Activated CD4-positive, alpha-beta T cell treated with anti-CD3 and anti-CD28 coated beads, Interleukin-2, Interleukin-6, amounts not matched to agents 100 ng/mL and 50 ng/mL, durations not matched to agents 16 hours and 8 hours (primary cell): Measurements from ENCODE around the gene PYROXD2.

Experiments used
- DNase-seq: peaks from one replicate; pipeline ENCODE4 v3.0.0-alpha.2; 2020

The PYROXD2 gene

DNA sequence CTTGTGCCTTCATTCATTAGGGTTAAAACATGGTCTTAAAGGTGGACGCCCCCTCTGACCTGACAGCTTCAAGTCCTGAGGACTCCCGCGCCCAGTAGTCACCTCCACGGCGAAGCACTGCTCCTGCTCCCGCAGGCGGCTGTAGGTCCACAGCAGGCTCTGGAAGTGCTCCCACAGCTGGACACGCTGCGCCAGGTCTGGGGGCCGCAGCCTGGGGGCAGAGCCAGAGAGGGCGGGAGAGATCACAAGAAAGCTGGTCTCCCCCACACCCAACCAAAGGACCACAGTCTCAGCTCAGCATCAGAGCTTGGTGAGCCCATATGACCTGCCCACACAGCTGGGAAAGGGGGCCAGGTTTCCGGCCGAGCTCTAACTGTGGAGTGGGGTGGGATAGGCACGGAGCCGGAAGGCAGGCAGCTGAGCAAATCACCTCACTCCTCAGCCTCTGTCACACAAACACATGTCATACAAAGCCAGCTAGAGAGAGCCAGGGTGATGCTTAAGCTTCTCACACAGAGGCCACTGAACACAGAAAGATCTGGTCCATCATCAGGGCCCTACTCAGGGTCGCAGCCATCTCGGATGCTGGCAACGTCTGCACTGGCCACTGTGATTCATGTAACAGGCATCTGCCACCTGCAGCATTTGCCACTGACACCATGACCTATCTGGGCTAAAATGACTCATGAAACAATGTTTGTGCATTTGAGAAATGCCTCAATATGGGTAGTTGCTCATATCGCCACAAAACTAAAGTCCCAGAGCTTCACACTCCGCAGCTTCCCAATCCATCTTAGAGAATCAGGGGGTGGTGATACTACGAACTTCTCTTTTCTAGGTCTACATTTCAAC lies 19.1 kb upstream of the PYROXD2 start:
- DNase-seq, result no peak

DNA sequence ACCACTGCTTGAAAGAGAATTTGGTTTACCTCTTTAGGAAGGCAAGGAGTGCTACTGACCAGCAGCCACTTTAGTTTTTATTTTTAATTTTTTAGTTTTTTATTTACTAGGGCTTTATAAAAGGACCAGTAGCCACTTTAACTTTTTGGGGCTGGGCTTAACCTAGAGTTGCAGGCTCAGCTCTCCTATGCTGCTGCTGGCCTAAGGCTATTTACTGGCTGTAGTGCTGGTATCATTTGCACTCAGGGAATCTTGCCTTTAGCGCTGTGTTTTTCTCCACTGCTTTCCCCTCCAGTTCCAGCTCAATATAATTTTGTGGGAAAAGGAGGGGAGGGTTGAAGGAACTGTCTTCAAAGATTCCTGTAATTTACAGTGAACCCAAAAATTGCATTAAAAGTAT lies 18.4 kb upstream of the PYROXD2 start:
- no peak for DNase-seq

DNA sequence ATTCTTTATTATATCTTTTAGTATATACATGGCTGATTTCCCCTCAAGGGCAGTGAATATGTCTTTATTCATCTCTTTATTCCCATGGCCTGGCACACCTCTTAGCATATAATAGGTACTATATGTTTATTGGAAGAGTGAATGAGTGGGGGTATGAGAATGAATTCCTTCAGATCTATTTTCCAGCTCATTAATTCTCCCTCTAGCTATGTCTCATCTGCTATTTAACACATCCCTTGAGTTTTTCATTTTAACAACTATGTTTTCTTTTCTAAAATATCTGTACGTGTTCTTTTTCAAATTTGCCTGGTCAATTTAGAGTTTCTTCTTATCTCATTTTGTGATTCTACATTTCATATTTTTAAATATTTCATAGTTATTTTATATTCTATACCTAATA lies 17.3 kb upstream of the PYROXD2 start:
- DNase-seq, result no peak

DNA sequence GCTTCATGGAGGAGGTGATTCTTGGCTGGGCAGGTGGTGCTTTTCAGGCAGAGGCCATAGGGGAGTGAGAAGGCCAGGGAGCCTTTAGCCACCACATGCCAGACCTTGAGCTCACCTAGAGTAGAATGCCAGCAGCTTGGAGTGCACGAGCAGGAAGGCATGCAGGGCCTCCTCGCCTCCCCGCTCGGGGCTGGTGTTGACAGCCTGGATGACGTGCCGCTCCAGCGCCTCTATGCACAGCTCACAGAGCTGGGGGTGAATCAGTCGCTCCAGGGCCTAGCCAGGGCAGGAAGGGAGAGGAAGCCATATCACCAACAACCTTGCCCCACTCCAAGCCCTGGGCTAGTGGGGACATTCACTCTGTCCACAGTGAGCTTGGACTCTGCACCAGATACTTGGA lies 16.0 kb upstream of the PYROXD2 start:
- no peak for DNase-seq

DNA sequence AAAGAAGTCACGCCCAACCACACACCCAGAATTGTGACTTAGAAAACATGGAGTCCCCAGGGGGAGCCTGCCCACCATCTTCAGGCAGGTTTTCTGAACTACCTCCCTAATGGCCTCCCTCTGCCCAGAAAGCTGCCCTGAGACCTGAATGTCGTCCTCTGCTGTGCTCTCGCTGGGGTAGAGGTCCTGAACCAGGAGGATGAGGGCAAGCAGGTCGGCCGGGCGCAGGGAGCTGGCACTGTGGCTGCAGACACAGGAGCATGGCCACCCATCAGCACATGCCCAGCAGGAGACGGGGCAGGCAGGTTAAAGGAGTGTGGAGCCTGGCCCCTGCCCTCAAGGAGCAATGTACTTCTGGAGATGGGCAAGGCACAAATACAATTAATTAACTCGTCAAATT lies 15.4 kb upstream of the PYROXD2 start:
- DNase-seq, result no peak

DNA sequence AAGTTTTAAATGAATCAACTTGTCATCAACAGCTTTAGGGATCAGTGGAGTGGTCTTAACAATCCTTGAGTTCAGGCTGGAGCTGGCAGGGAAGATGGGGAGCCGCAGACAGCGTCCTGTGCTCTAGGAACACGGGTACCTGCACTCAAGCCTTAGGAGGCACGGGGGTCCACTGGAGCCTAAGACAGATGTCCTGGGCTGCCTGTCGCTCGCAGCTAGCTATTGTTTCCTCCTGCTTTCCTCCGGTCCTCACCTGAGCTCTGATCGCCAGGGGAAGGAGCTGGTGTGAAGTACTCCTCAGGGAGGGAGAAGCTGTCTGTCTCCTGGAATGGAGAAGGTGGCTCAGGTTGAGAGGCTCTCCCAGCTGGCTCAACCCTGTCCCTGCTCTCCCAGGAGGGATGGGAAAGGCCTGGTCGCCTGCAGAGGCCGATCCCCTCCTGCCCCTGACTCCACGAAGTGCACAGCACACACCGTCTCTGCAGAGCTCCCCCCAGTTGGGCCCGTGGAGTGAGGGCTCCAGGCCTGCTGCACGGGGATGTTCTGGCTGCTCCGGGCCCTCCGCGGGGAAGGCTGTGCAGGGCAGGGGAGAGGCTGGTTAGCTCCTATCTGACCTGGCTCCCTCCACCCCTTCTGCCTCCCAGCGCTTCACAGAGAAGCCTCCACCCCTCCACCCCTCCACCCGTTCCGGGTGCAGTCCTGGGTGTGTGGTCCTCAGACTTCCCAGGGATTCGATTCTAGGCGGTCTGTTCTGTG lies 14.5 kb upstream of the PYROXD2 start:
- no peak for DNase-seq

DNA sequence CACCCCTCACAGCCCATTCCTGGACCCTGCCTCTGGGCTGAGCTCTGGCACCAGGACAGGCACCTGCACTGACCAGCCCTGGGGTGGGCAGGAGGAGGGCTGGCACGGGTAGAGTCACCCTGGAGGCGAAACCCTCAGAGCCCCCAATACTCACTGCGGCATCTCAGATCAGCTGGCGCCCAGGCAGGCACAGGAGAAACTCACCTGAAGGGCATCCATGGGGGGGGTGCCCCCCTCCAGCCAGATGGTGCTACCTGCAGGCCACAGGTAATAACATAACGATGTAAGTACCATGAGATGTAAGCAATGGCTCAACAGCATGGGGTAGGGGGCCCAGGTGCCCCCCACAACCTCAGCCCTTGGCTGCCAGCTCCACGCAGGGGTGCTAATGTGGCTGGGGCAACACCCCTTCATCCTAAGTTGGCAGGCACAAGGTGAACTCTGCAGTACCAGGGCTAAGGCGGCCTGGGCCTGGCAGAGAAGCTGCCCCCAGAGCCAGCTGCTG lies 12.1 kb upstream of the PYROXD2 start:
- DNase-seq, result no peak

DNA sequence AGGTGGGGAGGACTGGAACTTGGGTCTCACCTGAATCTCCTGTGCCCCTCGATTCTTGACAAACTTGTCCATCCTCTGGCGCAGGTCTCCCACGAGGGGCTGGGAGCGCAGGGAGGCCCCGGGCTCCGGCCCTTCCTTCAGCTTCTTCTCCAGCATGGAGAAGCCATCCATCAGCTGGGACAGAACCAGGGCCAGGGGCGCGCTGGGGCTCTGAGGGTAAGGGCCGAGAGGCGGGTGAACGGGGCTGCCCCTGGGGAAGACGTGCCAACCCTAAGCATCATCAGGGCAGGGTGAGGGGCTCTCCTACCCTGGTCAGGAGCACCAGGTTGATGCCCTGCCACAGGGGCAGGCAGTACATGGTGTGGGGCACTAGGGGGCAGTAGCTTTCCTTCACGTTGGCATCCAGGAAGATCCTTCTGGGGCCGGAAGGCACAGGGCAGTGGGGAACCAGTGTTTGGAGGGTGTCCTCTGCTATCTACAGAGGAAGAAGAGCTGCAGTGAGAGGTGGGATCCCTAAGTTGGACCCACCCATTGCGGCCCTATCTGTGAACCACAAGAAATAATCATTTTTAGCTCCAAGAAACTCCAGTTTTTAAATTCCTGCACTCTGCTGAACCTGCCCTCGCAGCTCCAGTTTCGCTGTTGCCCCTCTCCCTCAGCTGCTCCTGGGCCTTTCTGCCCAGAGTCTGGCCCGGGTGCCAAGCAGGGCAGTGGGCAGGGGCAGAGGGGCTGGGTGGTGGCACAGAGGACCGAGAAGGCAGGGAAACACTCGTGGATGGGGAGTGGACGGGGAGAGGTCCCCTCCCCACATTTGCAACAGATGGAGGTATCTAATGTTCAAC lies 10.8 kb upstream of the PYROXD2 start:
- peak; percentile 68 for DNase-seq

DNA sequence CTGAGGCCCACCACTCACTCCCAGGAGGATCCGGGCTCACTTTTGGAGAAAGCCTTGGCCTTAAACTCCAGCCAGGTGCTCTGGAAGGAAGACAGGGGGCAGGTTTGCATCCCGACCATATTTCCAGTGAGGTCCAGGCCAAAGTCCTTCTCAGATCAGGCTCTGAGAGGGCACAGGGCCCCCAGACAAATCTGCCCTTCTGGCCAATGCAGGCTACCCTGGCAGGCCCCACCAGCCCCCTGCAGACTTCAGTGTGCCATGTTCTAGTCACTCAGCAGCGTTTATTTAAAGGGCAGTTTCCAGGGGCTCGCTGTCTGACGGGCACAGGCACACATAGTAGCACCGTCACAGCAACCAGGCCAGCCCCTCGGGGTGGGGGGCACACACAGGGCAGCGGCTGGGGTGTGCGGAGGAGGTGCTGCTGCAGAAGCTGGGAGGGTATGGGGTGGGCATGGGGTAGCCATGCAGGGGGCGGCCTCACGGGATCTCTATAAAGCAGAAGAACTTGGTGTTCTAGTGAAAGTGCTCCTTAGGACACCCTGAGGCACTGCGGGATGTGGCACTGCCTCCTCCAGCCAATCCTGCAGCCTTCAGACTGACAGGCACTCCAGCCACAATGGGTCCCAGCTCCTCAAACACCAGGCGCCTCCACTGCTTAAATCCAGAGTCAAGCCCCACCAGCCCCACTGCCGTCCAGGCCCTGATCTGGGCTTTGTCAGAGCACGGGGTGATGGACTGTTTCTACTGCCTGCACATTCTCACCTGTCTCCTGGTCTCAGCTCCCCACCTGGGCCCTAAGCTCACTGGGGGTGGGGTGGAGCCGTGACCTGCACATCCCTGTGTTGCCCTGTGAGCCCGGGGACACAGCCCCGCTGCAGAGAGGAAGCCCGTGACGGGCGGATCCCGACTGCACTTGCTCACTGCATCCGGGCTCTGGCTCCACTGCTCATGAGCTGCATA lies 9.6 kb upstream of the PYROXD2 start:
- no peak for DNase-seq

DNA sequence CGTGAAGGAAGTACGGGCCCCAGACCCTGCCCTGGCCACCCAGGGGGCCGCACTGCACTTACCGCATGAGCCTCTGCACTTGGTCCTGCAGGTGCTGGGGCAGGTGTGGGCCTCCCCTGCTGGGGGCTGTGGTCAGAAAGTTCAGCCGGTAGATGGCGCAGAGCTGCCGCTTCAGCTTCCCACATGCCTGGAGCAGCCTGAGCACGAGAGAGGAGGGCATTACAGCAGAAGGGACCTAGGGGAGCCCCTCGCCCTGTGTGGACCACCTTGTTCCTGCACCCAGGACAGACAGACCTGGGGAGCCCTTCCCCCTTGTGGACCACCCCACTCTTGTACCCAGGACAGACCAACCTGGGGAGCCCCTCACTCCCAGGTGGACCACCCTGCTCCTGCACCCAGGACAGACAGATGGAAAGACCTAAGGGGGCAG lies 8.7 kb upstream of the PYROXD2 start:
- no peak for DNase-seq

DNA sequence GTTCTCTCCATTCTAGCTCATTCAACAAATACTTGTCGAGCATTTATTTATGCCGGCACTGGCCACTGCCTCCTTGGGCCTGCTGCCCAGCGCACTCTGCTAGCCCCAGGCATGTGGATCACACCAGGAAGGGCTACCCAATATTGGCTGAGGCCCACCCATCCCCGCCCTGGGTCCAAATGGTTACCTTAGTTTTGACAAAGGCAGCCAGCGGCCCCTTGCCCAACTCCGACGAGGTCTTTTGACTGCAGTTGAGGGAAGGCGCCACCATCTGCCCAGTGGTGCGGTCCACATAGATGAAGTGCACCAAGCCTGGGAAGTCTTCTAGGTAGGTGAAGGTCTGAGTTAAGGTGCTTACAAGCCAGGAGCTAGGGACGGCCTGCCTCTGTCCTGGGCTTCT lies 7.2 kb upstream of the PYROXD2 start:
- DNase-seq, result no peak

DNA sequence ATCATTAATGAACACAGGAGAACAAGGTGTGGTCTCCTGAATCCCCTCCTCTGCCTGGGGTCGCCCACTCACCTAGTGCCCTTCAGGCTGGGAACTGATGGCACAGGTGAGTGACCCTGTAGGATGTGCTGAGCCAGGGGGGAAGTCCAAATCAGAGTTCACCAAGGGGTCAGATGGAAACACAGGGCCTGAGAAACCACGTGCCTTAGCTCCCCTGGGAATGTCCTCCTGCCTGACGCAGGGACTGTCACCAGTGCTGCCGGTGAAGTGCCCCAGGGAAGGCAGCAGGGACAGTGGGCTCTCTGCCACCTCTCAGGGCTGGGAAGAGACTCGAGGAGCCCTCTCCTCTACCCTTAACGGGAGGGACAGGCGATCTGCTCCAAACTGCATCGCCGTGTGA lies 5.8 kb upstream of the PYROXD2 start:
- no peak for DNase-seq

DNA sequence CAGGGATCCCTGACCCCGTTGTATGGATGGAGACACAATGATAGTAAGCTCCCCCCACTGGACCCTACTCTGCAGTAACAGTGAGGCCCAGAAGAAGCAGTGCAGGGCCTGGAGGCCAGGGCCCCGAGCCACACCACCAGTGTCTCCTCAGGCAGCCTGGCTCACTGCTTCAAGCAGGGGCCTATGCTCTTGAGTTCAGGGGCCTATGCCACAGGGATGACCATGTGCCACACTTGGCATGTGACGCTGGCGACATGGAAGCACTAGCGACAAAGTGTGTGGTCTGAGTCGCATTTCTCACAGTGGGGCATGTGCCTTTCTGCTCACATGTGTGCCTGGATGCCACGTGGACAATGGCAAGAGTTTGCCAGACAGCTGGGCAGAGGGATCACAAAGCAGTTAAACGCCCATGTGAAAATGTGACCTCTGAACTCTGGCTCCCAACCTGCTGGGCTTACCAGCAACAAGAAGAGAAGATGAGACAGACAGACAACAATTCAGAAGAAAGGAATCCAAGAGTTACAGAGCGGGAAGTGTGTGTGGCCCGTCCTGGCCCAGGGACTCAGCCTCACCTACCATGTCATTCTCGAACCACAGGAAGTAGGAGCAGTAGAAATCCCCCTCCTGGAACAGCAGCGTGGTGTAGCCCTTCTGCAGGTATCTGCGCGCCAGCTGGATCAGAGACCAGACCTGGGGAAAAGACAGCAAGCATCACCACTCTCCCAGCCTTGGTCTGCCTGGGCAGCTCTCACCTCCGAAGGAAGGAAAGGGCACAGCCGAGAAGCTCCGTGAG lies 4.7 kb upstream of the PYROXD2 start:
- no peak for DNase-seq

DNA sequence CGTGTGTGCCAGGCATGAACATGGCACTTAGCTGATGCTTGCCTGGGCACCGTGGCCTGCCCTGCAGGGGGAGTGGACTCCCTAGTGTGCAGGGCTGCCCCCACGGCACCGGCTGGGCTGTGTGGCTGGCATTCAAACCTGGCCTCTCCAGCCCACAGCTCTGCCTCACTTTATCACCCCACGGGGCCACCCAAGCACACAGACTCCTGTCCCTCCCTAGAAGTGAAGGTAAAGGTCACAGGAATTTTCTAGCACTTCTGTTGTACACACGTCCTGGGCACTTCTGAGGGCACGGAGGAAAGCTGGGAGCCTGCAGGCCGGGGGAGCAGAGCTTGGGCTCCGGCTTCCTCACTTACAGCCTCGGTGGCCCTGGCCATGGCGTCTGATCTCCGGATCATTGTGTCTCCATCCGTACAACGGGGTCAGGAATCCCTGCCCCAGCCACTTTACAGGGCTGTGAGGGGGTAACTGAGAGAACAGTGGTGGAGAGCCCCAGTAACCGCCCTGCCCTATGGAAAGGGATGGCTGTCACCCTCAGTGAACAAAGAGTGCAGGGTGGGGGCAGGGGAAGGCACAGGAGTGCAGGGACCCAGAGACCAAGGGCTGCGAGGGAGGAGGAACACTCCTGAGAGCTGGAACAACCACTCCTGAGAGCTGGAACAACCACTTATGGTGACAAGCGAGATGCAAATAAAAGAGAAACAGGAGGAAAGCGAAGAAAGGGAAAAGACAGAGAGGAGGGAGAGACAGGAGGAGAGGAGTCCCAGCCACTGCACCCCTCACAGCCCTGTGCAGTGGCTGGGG lies 3.9 kb upstream of the PYROXD2 start:
- no peak for DNase-seq

DNA sequence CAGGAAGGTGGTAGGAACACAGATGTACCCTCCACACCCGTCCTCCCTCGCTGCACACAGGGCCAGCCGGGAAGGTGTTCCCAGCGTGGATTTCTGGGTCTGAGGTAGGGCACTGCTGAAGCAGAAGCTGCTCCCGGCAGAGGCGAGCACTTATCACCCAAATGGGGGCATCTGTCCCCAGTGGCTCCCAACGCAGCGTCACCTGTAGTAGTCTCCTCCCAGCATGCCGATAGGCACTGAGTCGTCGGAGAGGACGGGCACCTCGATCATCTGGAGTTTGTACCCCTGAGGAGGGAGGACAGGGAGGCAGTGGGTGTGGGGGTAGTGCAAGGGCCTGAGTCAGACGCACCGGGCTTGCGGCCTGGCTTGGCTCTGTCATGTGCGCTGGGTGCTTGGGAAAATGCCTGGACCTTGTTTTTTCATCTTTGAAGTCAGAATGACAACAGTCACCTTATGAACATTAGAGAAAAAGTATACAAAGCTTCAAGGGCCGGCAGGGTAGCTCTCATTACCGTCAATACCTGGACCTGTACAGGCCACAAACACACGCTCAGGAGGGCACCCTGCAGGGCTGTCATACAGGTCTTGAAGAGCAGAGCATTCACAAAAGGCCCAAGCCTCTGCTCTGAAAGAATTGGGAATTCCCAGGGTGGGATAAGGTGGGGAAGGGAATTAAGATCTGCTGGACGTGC lies 3.1 kb upstream of the PYROXD2 start:
- DNase-seq, result no peak

DNA sequence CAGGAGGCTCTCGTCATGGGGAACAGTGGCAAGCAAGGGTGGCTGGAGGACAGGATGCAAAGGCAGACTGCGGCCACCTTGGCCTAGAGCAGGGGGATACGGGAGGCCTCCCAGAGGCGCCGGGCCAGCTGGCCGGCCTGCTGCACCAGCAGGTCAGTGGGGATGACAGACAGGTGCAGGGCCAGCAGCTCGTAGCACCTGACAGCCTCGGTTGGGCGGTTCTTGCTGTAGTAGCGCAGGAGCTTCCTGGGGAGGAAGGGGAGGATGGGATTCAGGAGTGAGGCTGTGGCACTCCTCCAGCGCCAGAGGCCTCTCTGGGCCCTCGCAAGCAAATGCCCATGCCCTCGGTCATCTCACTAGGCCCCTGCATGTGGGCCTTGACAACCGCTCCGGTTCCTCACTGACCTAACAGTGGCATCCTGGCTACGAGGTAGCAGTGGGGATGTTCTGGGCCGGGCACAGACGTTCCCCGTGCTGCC lies 2.5 kb upstream of the PYROXD2 start:
- DNase-seq, result no peak

DNA sequence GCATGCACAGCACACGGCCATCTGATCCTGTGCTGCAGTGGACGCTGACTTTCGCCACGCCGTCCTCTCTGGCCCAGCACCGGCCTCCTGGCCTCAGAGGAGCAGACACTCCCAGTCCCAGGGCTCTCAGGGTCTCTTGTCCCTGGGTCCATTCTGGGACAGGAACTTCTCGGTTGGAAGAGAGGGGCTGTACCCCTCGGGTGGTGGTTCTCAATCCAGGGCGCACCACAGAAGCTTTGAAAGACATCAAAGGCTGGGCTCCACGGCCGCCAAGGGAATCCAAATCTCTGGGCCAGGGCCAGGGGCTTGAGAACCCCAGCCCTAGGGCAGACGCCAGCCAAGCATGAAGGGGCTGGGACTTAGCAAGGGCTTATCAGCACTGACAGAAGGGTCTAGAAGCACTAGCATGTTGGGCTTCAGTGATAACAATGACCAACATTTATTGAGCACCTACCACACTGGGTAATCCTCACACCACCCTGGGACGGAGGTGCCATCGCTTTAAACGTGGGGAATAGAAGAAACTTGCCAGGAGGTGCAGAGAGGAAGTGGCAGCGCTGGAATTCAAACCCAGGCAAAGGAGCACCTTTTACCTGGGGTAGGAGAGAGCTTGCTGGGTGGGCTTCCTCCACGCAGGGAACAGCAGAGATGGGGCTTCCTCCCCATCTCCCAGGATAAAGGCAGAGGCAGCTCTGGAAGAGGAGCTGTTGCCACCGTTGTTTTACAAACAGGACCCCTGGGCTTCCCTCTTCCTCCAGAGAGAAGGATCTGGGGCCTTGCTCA lies 1.8 kb upstream of the PYROXD2 start:
- no peak for DNase-seq

DNA sequence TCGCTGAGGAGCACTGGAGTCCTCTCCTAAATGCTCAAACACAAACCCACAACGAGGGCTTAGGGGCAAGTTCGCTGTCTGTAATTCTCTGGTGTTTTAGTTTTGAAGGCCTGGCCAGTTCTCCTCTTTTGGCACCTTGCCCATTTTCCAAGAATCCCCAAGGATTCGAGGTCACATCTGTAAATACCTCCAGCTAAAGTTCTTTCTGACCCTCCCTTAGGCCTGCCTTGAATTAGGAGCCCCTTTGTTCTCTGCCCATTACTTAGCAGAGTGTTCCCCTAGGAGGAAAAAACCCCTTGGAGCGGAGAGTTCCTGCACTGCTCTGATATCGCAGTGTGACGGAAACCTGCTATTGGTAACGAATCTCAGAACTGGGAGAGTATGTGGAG lies 743 bp upstream of the PYROXD2 start:
- DNase-seq, result no peak

DNA sequence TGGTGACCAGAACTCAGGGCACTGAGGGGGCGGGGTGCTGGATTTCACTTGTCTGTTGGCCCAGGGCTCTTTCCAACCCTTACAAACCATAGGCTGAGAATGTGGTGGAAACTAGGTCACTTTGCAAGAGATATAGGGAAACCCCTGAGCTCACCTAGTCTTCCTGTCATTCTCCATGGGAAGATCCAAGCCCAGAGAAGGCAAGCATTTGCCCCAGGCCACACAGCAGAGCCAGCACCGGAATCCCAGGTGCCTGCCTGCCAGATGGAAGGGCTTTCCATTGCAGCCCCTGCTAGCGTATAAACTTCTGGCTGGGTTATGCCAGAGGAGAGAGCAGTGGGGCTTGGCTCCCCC lies 427 bp downstream of the PYROXD2 start:
- no peak for DNase-seq
